Tibial artery (tissue), 4 donors: ENCODE measurements around the gene DBNL.
A peak's percentile ranks its signal among the peaks of the same experiment; 100 is the strongest.
"Not testable (repeated sequence)": the region's sequence is repeated elsewhere in the genome, so short reads cannot be mapped to it uniquely, and the experiment has no call there.

Experiments
- DNase-seq, 2 donors: peaks; one replicate each; pipeline ENCODE4 v3.0.0-alpha.2; 2019
- H3K27ac ChIP-seq, 2 donors: fragments of 200-600 bp; sonication (generic) in 1 of 2; 1 replicate in 1 of 2; 2 replicates in 1 of 2; pipeline ENCODE4 v1.5.1; 2018 to 2019; ENCODE audit warnings: mild to moderate bottlenecking in 1 of 2
- H3K27me3 ChIP-seq, 2 donors: fragments of 200-600 bp; sonication (generic) in 1 of 2; one replicate each; pipeline versions ENCODE4 v1.5.1 to v1.6.0; 2016 to 2019
- H3K36me3 ChIP-seq, 3 donors: fragments of 200-600 bp; sonication (generic) in 2 of 3; one replicate each; pipeline ENCODE4 v1.5.1; 2016 to 2019; ENCODE audit warnings: mild to moderate bottlenecking in 2 of 3
- H3K4me1 ChIP-seq, 4 donors: fragments of 200-600 bp; sonication (generic) in 2 of 4; 1 replicate in 3 of 4; 2 replicates in 1 of 4; pipeline ENCODE4 v1.5.1; 2016 to 2019
- H3K4me3 ChIP-seq, 2 donors: fragments of 200-600 bp; sonication (generic) in 1 of 2; 1 replicate in 1 of 2; 2 replicates in 1 of 2; pipeline ENCODE4 v1.5.1; 2018 to 2019; ENCODE audit warnings: mild to moderate bottlenecking in 2 of 2
- H3K9me3 ChIP-seq, 3 donors: fragments of 200-600 bp; sonication (generic) in 1 of 3; one replicate each; pipeline ENCODE4 v1.5.1; 2016 to 2019
- CTCF ChIP-seq, 2 experiments: fragments of 200-600 bp in 1 of 2; fragments of 450-650 bp in 1 of 2; IDR thresholded peaks; one replicate each; pipeline ENCODE4 v1.5.1; 2017 to 2019; ENCODE audit warnings: antibody characterized with exemption in 2 of 2, mild to moderate bottlenecking in 1 of 2, moderate library complexity in 1 of 2
- intact Hi-C: fragments of 100-400 bp; cut with DNase I; formaldehyde crosslinking; loops from one replicate; pipeline ENCODE4 v1.15.0; 2023; ENCODE audit warnings: low total_unique reads

The DBNL gene

GRCh38 chr7:44044315-44045225 is at the start of gene DBNL:
DBNL (plus strand) TSS chr7:44044702; CDS start chr7:44044738, 36 bp downstream.
- H3K36me3 ChIP-seq = peaks cover 0 to 19% (median 3%) of the 10 kb centered on the region in 3 donors
- H3K27me3 ChIP-seq = no peaks in the 10 kb centered on the region
- intact Hi-C loops = no loop called here
- peak; percentile 94 to 97 for DNase-seq
- peaks cover 0 to 50% (median 35%) of the 10 kb centered on the region in 4 donors for H3K4me1 ChIP-seq
- TF ChIP-seq CTCF (IDR thresholded peaks at IDR 0.05) = no peak
- peak within 1 kb of the TSS; percentile 77 to 96 for H3K4me3 ChIP-seq
- no peaks in the 10 kb centered on the region for H3K9me3 ChIP-seq
- H3K27ac ChIP-seq = peak within 1 kb of the TSS; percentile 72 to 89

- H3K4me1 ChIP-seq, H3K36me3 ChIP-seq, H3K4me3 ChIP-seq, H3K27me3 ChIP-seq, intact Hi-C loops, H3K27ac ChIP-seq, DNase-seq, H3K9me3 ChIP-seq: not testable (repeated sequence)
Measured at GRCh38 chr7:43997532-43997931, 47.0 kb upstream of the DBNL start, which contains the start of gene SPDYE1. SPDYE1 (plus strand) TSS chr7:43997897; CDS start chr7:43999950, 2,053 bp downstream.

GRCh38 chr7:44012081-44012480 is 32.4 kb upstream of the DBNL start:
- H3K9me3 ChIP-seq, intact Hi-C loops, H3K4me1 ChIP-seq, H3K27ac ChIP-seq, DNase-seq, H3K27me3 ChIP-seq, H3K4me3 ChIP-seq: not testable (repeated sequence)
- H3K36me3 ChIP-seq = peaks cover 7 to 45% (median 21%) of the 10 kb centered on the region in 3 donors

GRCh38 chr7:44015090-44015489 is 29.4 kb upstream of the DBNL start:
- Histone ChIP-seq H3K36me3 (peaks cover 6 to 30% (median 21%) of the 10 kb centered on the region in 3 donors), H3K4me1 (peaks cover 0 to 15% (median 10%) of the 10 kb centered on the region in 4 donors)
- H3K4me3 ChIP-seq, H3K27ac ChIP-seq, H3K9me3 ChIP-seq, H3K27me3 ChIP-seq, DNase-seq, intact Hi-C loops: not testable (repeated sequence)

GRCh38 chr7:44018857-44019807 is 25.4 kb upstream of the DBNL start:
- intact Hi-C loops, H3K9me3 ChIP-seq, H3K27me3 ChIP-seq: not testable (repeated sequence)
- peak; percentile 62 to 67 for TF ChIP-seq CTCF (IDR thresholded peaks at IDR 0.05)
- Histone ChIP-seq H3K4me1 (peaks cover 0 to 17% (median 11%) of the 10 kb centered on the region in 4 donors), H3K4me3 (peak overlapping the region; percentile 71 to 84), H3K36me3 (peaks cover 0 to 14% (median 10%) of the 10 kb centered on the region in 3 donors), H3K27ac (peak overlapping the region; percentile 78 to 79)
- DNase-seq = peak; percentile 95 to 99

GRCh38 chr7:44019825-44020224 is 24.7 kb upstream of the DBNL start:
- H3K27me3 ChIP-seq, H3K9me3 ChIP-seq, H3K4me3 ChIP-seq, H3K36me3 ChIP-seq, DNase-seq: not testable (repeated sequence)
- H3K27ac ChIP-seq = peak overlapping the region; percentile 78 to 79
- intact Hi-C loops = loop anchor here (5.0 kb wide), 1 partner anchor 547 kb away; no protein-coding TSS in a partner anchor
- H3K4me1 ChIP-seq = peaks cover 0 to 17% (median 11%) of the 10 kb centered on the region in 4 donors

GRCh38 chr7:44022069-44022468 is 22.4 kb upstream of the DBNL start:
- H3K4me3 ChIP-seq, H3K27ac ChIP-seq, H3K36me3 ChIP-seq, H3K9me3 ChIP-seq, DNase-seq, H3K27me3 ChIP-seq: not testable (repeated sequence)
- intact Hi-C loops = loop anchor here (5.0 kb wide), 1 partner anchor 545 kb away; no protein-coding TSS in a partner anchor
- peaks cover 0 to 17% (median 11%) of the 10 kb centered on the region in 4 donors for H3K4me1 ChIP-seq

- not testable (repeated sequence) for H3K4me3 ChIP-seq, H3K9me3 ChIP-seq, DNase-seq, H3K36me3 ChIP-seq, H3K27ac ChIP-seq, H3K27me3 ChIP-seq
- peaks cover 0 to 13% (median 8%) of the 10 kb centered on the region in 4 donors for H3K4me1 ChIP-seq
- intact Hi-C loops = loop anchor here (5.0 kb wide), 1 partner anchor 544 kb away; no protein-coding TSS in a partner anchor
Measured at GRCh38 chr7:44022796-44023467, 21.6 kb upstream of the DBNL start.

- H3K27ac ChIP-seq, DNase-seq, H3K36me3 ChIP-seq, intact Hi-C loops, H3K9me3 ChIP-seq, H3K4me3 ChIP-seq, H3K27me3 ChIP-seq, H3K4me1 ChIP-seq: not testable (repeated sequence)
Measured at GRCh38 chr7:44029433-44029832, 15.1 kb upstream of the DBNL start.

GRCh38 chr7:44030029-44030428 is 14.5 kb upstream of the DBNL start:
- intact Hi-C loops, DNase-seq, H3K27ac ChIP-seq, H3K4me1 ChIP-seq, H3K9me3 ChIP-seq, H3K27me3 ChIP-seq, H3K4me3 ChIP-seq, H3K36me3 ChIP-seq: not testable (repeated sequence)

- H3K27ac ChIP-seq, intact Hi-C loops, H3K4me3 ChIP-seq, H3K9me3 ChIP-seq, H3K4me1 ChIP-seq, H3K36me3 ChIP-seq, H3K27me3 ChIP-seq, DNase-seq: not testable (repeated sequence)
Measured at GRCh38 chr7:44031319-44031718, 13.2 kb upstream of the DBNL start.
